ENCODE data around the gene FCER1G.
"Not testable (repeated sequence)": the region's sequence is repeated elsewhere in the genome, so short reads cannot be mapped to it uniquely, and the experiment has no call there.

Gene FCER1G

DNA sequence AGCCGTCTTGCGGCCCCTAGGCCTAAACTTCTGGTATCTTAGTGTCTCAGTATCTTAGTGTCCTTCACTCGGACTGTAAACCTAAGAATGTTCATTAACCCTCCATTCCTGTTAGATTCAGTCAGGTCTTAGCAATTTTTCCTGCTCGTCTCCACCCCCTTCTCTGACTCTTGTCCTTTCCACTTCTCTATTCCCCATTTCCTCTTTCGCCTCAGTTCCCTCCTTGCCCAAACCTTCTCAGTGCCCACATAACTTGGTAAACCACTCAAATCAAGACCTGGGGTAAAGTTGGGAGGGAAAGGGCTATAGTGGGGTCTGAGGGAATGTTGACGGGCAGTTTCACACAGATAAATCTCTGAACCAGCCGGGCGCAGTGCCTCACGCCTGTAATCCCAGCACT, 726 bp upstream of the FCER1G start:
- no peaks in the 10 kb centered on the region for H3K9me3 ChIP-seq (ENCODE audit: insufficient read depth, low read depth, low read length)
- H3K9ac ChIP-seq (ENCODE audit: low read depth, low read length), result no peak overlapping the region
- peaks cover 5% of the 10 kb centered on the region for H3K4me1 ChIP-seq (ENCODE audit: insufficient read depth, low read length)
- peaks cover 50% of the 10 kb centered on the region for H3K36me3 ChIP-seq (ENCODE audit: insufficient read depth, low read length)
- 96% methylated on average over 9 of the region's 9 CpGs for WGBS
- H3K27ac ChIP-seq (ENCODE audit: low read depth, low read length), result no peak overlapping the region
- H3K4me3 ChIP-seq (ENCODE audit: low read length), result no peak overlapping the region
- no peaks in the 10 kb centered on the region for H3K27me3 ChIP-seq (ENCODE audit: insufficient read depth, low read length)

DNA sequence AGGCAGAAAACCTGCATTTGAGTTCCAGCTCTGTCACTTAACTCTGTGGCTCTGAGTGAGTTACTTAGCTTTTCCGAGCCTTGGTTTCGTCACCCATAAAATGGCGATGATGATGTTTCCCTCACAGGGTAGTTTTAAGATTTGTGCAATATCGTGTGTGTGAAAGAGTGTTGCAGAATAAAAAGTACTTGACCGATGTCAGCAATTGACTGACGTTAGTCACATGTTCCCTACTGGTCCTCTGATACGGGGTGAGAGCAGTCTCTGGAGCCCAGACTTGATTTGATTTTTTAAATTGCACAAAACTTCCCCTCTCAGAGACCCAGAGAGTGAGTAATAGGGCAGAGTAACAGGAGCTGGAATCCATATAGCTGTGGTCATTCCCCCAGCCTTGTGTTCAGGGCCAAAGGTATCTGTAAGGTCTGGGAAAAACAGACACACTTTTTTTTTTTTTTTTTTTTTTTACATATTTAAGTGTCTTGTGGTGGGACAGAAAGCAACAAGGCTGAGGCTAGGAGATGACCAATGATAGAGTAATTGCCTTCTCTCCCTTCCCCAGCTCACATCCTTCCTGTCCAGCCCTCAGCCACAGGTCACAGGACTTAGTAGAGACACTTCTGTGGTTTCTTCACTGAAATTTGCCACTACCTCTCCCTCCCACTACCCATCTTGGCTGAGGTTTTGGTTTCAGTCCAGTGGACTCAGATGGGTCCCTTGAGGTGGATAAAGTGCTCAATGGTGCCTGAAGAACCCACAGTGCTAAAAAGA, 2.0 kb downstream of the FCER1G start:
- H3K4me1 ChIP-seq (ENCODE audit: insufficient read depth, low read length), result peaks cover 5% of the 10 kb centered on the region
- no peak overlapping the region for H3K9ac ChIP-seq (ENCODE audit: low read depth, low read length)
- H3K36me3 ChIP-seq (ENCODE audit: insufficient read depth, low read length), result peaks cover 24% of the 10 kb centered on the region
- no peak overlapping the region for H3K27ac ChIP-seq (ENCODE audit: low read depth, low read length)
- H3K9me3 ChIP-seq (ENCODE audit: insufficient read depth, low read depth, low read length), result no peaks in the 10 kb centered on the region
- H3K27me3 ChIP-seq (ENCODE audit: insufficient read depth, low read length), result no peaks in the 10 kb centered on the region
- H3K4me3 ChIP-seq (ENCODE audit: low read length), result no peak overlapping the region
- WGBS, result 84% methylated on average over 7 of the region's 7 CpGs

DNA sequence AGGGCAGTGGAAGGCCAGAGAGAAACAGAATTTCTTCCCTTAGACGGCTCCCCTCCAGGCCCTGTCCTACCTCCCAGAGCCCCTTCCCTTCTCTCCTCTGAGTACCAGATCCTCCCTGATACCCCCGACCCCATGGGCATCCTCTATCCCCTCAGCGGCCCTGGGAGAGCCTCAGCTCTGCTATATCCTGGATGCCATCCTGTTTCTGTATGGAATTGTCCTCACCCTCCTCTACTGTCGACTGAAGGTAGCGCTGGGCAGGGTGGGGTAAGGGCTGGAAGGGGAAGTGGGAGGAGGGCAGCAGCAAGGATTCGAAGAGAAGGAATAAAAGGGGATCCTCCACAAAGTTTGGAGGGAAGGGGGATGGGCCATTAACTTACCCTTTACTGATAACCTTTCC, 2.7 kb downstream of the FCER1G start:
- peaks cover 5% of the 10 kb centered on the region for H3K4me1 ChIP-seq (ENCODE audit: insufficient read depth, low read length)
- H3K9me3 ChIP-seq (ENCODE audit: insufficient read depth, low read depth, low read length), result no peaks in the 10 kb centered on the region
- no peak overlapping the region for H3K4me3 ChIP-seq (ENCODE audit: low read length)
- peaks cover 17% of the 10 kb centered on the region for H3K36me3 ChIP-seq (ENCODE audit: insufficient read depth, low read length)
- H3K9ac ChIP-seq (ENCODE audit: low read depth, low read length), result no peak overlapping the region
- 80% methylated on average over 6 of the region's 6 CpGs for WGBS
- H3K27me3 ChIP-seq (ENCODE audit: insufficient read depth, low read length), result no peaks in the 10 kb centered on the region
- H3K27ac ChIP-seq (ENCODE audit: low read depth, low read length), result no peak overlapping the region

DNA sequence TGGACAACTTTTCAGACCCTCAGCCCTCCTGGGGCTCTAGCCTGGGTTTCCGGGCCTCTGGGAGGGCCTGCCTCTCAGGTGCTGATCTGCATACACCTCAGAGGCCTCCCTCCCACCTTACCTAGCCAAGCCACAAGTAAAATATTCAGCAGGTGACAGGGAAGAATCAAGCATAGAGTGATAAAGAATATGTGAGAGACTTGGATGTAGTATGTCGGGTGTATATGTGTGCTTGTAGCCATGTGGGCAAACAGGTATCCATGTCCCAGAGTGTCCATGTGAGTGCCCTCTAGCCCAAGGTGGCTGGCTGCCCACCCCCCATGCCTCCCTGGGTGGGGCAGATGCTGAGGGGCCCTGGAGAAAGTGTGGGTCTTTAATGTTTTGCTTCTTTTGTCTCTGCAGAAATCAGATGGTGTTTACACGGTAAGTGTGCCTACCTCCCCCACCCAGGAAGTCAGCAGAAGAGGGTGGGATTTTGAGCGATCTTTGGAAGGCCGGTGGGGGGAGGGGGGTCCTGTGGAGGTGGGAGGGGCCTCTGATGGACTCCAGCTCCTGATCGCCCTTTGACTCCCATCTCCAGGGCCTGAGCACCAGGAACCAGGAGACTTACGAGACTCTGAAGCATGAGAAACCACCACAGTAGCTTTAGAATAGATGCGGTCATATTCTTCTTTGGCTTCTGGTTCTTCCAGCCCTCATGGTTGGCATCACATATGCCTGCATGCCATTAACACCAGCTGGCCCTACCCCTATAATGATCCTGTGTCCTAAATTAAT, 3.4 kb downstream of the FCER1G start:
- no peak overlapping the region for H3K4me3 ChIP-seq (ENCODE audit: low read length)
- no peak overlapping the region for H3K9ac ChIP-seq (ENCODE audit: low read depth, low read length)
- no peak overlapping the region for H3K27ac ChIP-seq (ENCODE audit: low read depth, low read length)
- 81% methylated on average over 7 of the region's 8 CpGs for WGBS
- peaks cover 5% of the 10 kb centered on the region for H3K4me1 ChIP-seq (ENCODE audit: insufficient read depth, low read length)
- peaks cover 11% of the 10 kb centered on the region for H3K36me3 ChIP-seq (ENCODE audit: insufficient read depth, low read length)
- H3K27me3 ChIP-seq (ENCODE audit: insufficient read depth, low read length), result no peaks in the 10 kb centered on the region
- no peaks in the 10 kb centered on the region for H3K9me3 ChIP-seq (ENCODE audit: insufficient read depth, low read depth, low read length)

DNA sequence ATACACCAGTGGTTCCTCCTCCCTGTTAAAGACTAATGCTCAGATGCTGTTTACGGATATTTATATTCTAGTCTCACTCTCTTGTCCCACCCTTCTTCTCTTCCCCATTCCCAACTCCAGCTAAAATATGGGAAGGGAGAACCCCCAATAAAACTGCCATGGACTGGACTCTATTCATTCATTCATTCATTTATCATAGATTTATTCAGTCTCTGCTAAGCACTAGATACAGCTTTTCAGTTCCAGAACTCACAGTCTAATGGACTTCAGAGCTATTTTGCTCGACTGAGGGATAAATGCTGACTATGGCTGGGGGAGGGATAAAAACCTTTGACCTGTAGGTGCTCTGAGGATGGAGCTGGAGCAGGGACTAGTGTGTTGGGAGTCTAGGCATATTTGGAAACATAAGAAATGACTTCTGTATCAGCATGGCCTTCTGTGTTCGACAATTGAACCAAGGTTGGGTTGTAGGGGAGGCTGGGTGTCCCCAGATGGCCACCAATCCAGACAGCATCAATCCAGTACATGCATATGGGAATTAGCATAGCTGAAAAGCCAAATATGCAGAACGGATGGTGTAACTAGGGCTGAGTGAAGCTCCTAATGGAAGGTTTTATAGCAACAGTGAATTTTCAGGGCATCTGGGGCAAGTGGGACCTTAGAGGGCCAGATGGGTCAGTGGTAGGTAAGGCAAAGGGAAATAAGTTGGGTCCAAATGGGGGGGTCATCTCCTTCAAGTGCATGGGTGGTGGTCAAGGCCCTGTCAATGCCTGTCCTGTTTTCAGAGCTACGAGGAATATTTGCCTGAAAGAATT, 4.2 kb downstream of the FCER1G start:
- H3K36me3 ChIP-seq (ENCODE audit: insufficient read depth, low read length), result peaks cover 3% of the 10 kb centered on the region
- no peak overlapping the region for H3K9ac ChIP-seq (ENCODE audit: low read depth, low read length)
- no peaks in the 10 kb centered on the region for H3K9me3 ChIP-seq (ENCODE audit: insufficient read depth, low read depth, low read length)
- WGBS, result 94% methylated on average over 5 of the region's 5 CpGs
- no peaks in the 10 kb centered on the region for H3K27me3 ChIP-seq (ENCODE audit: insufficient read depth, low read length)
- H3K27ac ChIP-seq (ENCODE audit: low read depth, low read length), result no peak overlapping the region
- H3K4me1 ChIP-seq (ENCODE audit: insufficient read depth, low read length), result peaks cover 5% of the 10 kb centered on the region
- H3K4me3 ChIP-seq (ENCODE audit: low read length), result no peak overlapping the region

DNA sequence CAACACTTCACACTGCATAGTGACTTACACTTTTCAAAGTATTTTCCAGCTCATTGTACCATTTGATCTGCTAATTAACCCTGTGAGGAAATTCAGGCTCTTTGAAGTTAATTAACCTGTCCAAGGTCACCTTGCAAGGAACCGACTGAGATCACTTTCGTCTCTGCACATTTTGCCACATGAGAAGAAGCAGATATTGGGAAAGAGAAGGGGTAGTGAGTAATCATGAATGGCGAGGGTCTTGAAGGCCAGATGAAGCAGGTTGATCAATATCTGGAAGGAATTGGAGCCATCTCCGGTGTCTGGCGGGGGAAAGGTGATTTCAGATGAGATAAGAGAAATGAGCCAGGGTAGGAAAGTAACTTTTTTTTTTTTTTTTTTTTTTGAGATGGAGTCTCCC, 4.9 kb downstream of the FCER1G start:
- Histone ChIP-seq H3K27me3 (ENCODE audit: insufficient read depth, low read length) (no peaks in the 10 kb centered on the region), H3K27ac (ENCODE audit: low read depth, low read length) (no peak overlapping the region), H3K9me3 (ENCODE audit: insufficient read depth, low read depth, low read length) (no peaks in the 10 kb centered on the region), H3K36me3 (ENCODE audit: insufficient read depth, low read length) (no peaks in the 10 kb centered on the region), H3K4me1 (ENCODE audit: insufficient read depth, low read length) (peaks cover 5% of the 10 kb centered on the region), H3K9ac (ENCODE audit: low read depth, low read length) (no peak overlapping the region), H3K4me3 (ENCODE audit: low read length) (no peak overlapping the region)
- 92% methylated on average over 5 of the region's 5 CpGs for WGBS

DNA sequence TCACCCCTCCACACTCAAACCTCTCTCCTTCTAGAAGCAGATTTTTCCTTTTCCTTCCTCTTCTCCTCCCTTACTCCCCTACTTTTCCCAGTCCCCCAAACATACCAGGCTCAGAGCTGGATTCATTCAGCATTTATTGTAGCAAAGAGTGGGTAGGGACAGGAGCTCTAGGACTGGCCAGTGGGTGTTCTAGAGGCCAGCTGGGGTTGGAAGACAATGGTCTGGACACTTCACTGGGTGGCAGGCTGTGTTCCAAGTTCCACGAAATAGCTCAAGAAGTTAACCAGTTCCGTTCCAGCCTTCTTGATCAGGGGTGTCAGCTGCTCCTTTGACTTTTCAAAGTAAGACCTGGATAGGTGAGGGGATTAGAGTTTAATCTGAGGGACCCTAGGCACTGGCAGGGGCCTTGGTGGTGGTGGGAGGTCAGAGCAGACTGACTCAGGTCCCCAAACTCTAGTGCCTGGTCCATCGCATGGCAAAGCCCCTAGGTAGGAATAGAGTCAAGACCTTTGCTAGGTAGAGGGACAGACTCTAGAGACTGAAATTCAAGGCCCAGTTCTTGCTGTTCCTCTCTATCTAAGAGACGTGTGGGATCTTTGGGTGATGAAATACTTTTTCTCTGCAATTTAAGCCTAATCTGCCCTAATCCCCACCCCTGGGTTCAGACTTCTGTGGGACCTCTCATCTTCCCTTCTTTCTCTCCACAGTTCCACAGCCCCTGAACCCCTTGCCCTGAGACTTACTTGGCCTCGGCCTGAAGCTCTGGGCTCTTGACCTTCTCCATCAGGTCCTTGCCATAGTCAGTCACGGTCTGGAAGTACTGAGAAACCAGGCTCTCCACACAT, 7.3 kb downstream of the FCER1G start:
- Histone ChIP-seq H3K36me3 (ENCODE audit: insufficient read depth, low read length) (no peaks in the 10 kb centered on the region), H3K4me3 (ENCODE audit: low read length) (no peak overlapping the region), H3K4me1 (ENCODE audit: insufficient read depth, low read length) (peaks cover 19% of the 10 kb centered on the region), H3K9me3 (ENCODE audit: insufficient read depth, low read depth, low read length) (no peaks in the 10 kb centered on the region), H3K9ac (ENCODE audit: low read depth, low read length) (no peak overlapping the region), H3K27me3 (ENCODE audit: insufficient read depth, low read length) (no peaks in the 10 kb centered on the region), H3K27ac (ENCODE audit: low read depth, low read length) (no peak overlapping the region)
- WGBS, result 91% methylated on average over 5 of the region's 6 CpGs

DNA sequence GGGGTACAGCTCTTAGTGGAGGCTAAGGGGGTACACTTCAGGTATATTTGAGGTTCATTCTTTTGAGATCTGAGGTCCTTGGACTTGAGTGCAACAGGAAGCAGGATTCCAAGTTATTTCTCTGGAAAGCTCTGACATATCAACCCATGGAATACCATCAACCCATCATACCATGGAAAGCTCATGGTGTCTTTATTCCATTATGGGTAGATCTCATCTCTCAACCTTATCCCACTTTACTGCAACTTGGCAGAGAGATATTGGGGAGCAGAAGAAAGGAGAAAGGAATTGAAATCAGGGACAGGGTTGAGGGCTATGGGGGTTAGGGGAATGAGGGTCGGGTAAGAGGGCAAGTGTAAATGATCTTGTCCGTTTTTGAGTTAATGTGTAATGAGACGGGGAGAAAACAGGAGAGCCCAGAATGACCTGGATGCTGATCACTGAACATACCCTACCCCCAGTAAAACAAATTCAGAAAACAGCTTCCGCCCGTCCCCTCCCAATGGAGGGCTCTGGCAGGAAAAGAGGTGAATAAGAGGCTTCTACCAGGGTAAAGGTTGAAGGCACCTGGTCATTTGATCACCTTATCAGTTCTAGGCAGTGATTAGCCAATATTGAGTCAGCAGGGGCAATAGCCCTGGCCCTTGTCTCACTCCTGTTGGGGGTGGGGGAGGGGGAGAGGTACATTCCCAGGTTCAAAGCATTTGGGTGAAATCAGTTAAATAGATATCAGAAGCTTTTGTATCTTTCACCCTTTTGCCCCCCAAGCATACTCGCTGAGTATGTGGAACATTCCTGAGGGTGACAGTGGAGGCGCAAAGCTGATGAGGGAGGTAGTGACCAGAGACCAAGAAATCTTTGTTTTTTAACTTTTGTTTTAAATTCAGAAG, 9.0 kb downstream of the FCER1G start:
- 90% methylated on average over 7 of the region's 7 CpGs for WGBS
- Histone ChIP-seq H3K36me3 (ENCODE audit: insufficient read depth, low read length) (peaks cover 12% of the 10 kb centered on the region), H3K9me3 (ENCODE audit: insufficient read depth, low read depth, low read length) (no peaks in the 10 kb centered on the region), H3K27ac (ENCODE audit: low read depth, low read length) (no peak overlapping the region), H3K9ac (ENCODE audit: low read depth, low read length) (no peak overlapping the region), H3K4me1 (ENCODE audit: insufficient read depth, low read length) (peaks cover 18% of the 10 kb centered on the region), H3K4me3 (ENCODE audit: low read length) (no peak overlapping the region), H3K27me3 (ENCODE audit: insufficient read depth, low read length) (no peaks in the 10 kb centered on the region)

DNA sequence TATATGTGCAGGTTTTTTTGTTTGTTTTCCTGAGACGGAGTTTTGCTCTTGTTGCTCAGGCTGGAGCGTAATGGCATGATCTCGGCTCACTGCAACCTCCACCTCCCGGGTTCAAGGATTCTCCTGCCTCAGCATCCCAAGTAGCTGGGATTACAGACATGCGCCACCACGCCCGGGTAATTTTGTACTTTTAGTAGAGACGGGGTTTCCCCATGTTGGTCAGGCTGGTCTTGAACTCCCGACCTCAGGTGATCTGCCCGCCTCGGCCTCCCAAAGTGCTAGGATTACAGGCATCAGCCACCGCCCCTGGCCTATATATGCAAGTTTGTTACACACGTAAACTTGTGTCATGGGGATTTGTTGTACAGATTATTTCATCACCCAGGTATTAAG, 9.6 kb downstream of the FCER1G start:
- WGBS, result 96% methylated on average over 13 of the region's 13 CpGs
- not testable (repeated sequence) for H3K27ac ChIP-seq (ENCODE audit: low read depth, low read length)

DNA sequence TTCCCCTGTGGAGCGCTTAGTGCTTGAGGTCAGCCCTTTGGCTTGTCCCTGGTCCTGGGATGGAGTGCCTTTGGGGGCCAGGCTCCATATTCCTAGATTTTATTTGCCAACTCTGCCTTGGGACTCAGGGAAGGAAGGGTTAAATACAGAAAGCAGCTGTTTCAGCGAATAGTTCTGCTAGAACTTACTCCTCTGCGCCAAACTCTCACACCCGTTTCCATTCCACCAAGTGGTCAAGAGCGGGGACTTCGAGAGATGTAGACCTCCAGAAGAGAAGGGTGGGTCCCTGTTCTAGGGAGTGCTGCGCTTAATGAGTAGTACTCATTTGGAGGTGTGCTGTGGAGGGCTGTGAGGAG, 10.1 kb downstream of the FCER1G start:
- no peak overlapping the region; the same call in 1 of the 2 replicates for H3K4me3 ChIP-seq (ENCODE audit: low read length)
- no peak overlapping the region for H3K9ac ChIP-seq (ENCODE audit: low read depth, low read length)
- peak overlapping the region; percentile 10; the same call in 1 of the 2 replicates for H3K27ac ChIP-seq (ENCODE audit: low read depth, low read length)
- H3K9me3 ChIP-seq (ENCODE audit: insufficient read depth, low read depth, low read length), result no peaks in the 10 kb centered on the region
- H3K27me3 ChIP-seq (ENCODE audit: insufficient read depth, low read length), result no peaks in the 10 kb centered on the region
- H3K36me3 ChIP-seq (ENCODE audit: insufficient read depth, low read length), result peaks cover 18% of the 10 kb centered on the region
- 90% methylated on average over 7 of the region's 7 CpGs for WGBS
- H3K4me1 ChIP-seq (ENCODE audit: insufficient read depth, low read length), result peaks cover 18% of the 10 kb centered on the region

More for the DNA sequence above, 9.6 kb downstream of the FCER1G start:
- H3K9ac ChIP-seq (ENCODE audit: low read depth, low read length); H3K9me3 ChIP-seq (ENCODE audit: insufficient read depth, low read depth, low read length); H3K27me3 ChIP-seq (ENCODE audit: insufficient read depth, low read length); H3K4me3 ChIP-seq (ENCODE audit: low read length): not testable (repeated sequence)
- Histone ChIP-seq H3K36me3 (ENCODE audit: insufficient read depth, low read length) (peaks cover 16% of the 10 kb centered on the region), H3K4me1 (ENCODE audit: insufficient read depth, low read length) (peaks cover 18% of the 10 kb centered on the region)
